ENCODE measurements around the gene SETBP1. TPM values are rescaled to one million over a fixed set of nuclear protein-coding genes. Genes with fewer than 3 reads are reported as not detected.
A peak's percentile ranks its signal among the peaks of the same experiment; 100 is the strongest.
"Not testable (repeated sequence)": the region's sequence is repeated elsewhere in the genome, so short reads cannot be mapped to it uniquely, and the experiment has no call there.

Gene SETBP1
- total and polyA plus RNA-seq, 2 of the 4 experiments (the other 2 are of a cell fraction), result 0.19 to 0.36 TPM

- H3K56ac ChIP-seq (ENCODE audit: extremely low read depth, insufficient read depth, low read length), result 0 out of 2 replicates have a peak overlapping the region, but pooled peaks have one; percentile 5
- no peak overlapping the region for H2AFZ ChIP-seq (replicated peaks; ENCODE audit: low read length, poor library complexity)
- H3K9me3 ChIP-seq (ENCODE audit: control insufficient read depth, insufficient read depth, low read length), result no peaks in the 10 kb centered on the region
- H2BK5ac ChIP-seq (ENCODE audit: low read depth, low read length, poor library complexity, severe bottlenecking), result no peak overlapping the region
- ATAC-seq (ENCODE audit: low read depth) (no peak), DNase-seq (no peak)
- H2BK15ac ChIP-seq (ENCODE audit: low read depth, low read length), result no peak overlapping the region
- dilution Hi-C loops (cut with HindIII; ENCODE audit: low sequenced_read_pairs, unreplicated experiment), result no loop called here
- H3K9ac ChIP-seq (ENCODE audit: low read depth, low read length), result no peak overlapping the region
- ChIA-PET POLR2A (ENCODE audit: unreplicated experiment) (no interaction called here), CTCF (no interaction called here)
- no peaks in the 10 kb centered on the region; the same call in 1 of the 2 replicates for H3K27me3 ChIP-seq (ENCODE audit: control insufficient read depth, insufficient read depth, low read length)
- H2BK20ac ChIP-seq (ENCODE audit: low read depth, low read length), result no peak overlapping the region
- H3K4ac ChIP-seq (ENCODE audit: low read depth, low read length), result no peak overlapping the region
- no peak overlapping the region for H3K27ac ChIP-seq (ENCODE audit: insufficient read depth, low read length)
- no peak overlapping the region for H2AK9ac ChIP-seq (replicated peaks; ENCODE audit: low read depth, low read length, poor library complexity)
- H3K79me1 ChIP-seq (ENCODE audit: low read depth in 1 of 2, low read length in 2 of 2), result no peaks in the 10 kb centered on the region
- no peaks in the 10 kb centered on the region for H3K36me3 ChIP-seq (ENCODE audit: control insufficient read depth, insufficient read depth, low read length)
- H4K20me1 ChIP-seq (ENCODE audit: insufficient read depth, low read length), result no peaks in the 10 kb centered on the region
- no peak overlapping the region for H3K4me3 ChIP-seq (ENCODE audit: insufficient read depth, low read depth, low read length)
- no CpG with 5 or more reads among the region's 3 CpGs for WGBS, 2 experiments (ENCODE audit: extremely low coverage in 2 of 2, insufficient read length in 1 of 2)
- H3K18ac ChIP-seq (ENCODE audit: low read depth, low read length), result no peak overlapping the region
- no peak overlapping the region for H4K91ac ChIP-seq (ENCODE audit: insufficient read depth, low read depth, low read length)
- no peak overlapping the region for H3K14ac ChIP-seq (replicated peaks; ENCODE audit: low read depth, low read length)
- H3K9me1 ChIP-seq (ENCODE audit: insufficient read depth, low read length), result no peaks in the 10 kb centered on the region
- H4K5ac ChIP-seq (ENCODE audit: low read depth, low read length), result no peak overlapping the region
- H3K23ac ChIP-seq (ENCODE audit: low read depth, low read length), result no peak overlapping the region
- H2BK120ac ChIP-seq (ENCODE audit: low read depth, low read length), result no peak overlapping the region
- TF ChIP-seq USF2 (IDR thresholded peaks at IDR 0.05; ENCODE audit: low read depth, low read length) (no peak), NFE2L2 (IDR thresholded peaks at IDR 0.05; ENCODE audit: low read depth, low read length) (no peak), CEBPB (IDR thresholded peaks at IDR 0.05; ENCODE audit: low read depth, low read length) (no peak), BHLHE40 (IDR thresholded peaks at IDR 0.05; ENCODE audit: low read depth, low read length) (no peak)
- BruUV-seq (replicated peaks), result no TSS peak
- no peaks in the 10 kb centered on the region; the same call in 1 of the 2 replicates for H3K4me1 ChIP-seq (ENCODE audit: control insufficient read depth, insufficient read depth, low read length)
- intact Hi-C loops (cut with micrococcal nuclease), result no loop called here
- in situ Hi-C loops (cut with MboI; ENCODE audit: low sequenced_read_pairs), result no loop called here
- no peak overlapping the region for H2AK5ac ChIP-seq (ENCODE audit: low read depth, low read length)
- H4K8ac ChIP-seq (ENCODE audit: low read depth in 2 of 2, low read length in 2 of 2), result no peak overlapping the region
- no peak overlapping the region for H3K4me2 ChIP-seq (ENCODE audit: low read depth, low read length)
Observed at GRCh38 chr18:44719519-44720060, 38.9 kb downstream of the SETBP1 start.

- H3K4me3 ChIP-seq (ENCODE audit: insufficient read depth, low read depth, low read length); H3K14ac ChIP-seq (replicated peaks; ENCODE audit: low read depth, low read length); intact Hi-C loops (cut with micrococcal nuclease); H2BK5ac ChIP-seq (ENCODE audit: low read depth, low read length, poor library complexity, severe bottlenecking); H3K9me3 ChIP-seq (ENCODE audit: control insufficient read depth, insufficient read depth, low read length); POLR2A ChIA-PET (ENCODE audit: unreplicated experiment); CTCF ChIA-PET; H3K56ac ChIP-seq (ENCODE audit: extremely low read depth, insufficient read depth, low read length); dilution Hi-C loops (cut with HindIII; ENCODE audit: low sequenced_read_pairs, unreplicated experiment); H3K27me3 ChIP-seq (ENCODE audit: control insufficient read depth, insufficient read depth, low read length); H3K23ac ChIP-seq (ENCODE audit: low read depth, low read length); H3K9me1 ChIP-seq (ENCODE audit: insufficient read depth, low read length); H2BK15ac ChIP-seq (ENCODE audit: low read depth, low read length); ATAC-seq (ENCODE audit: low read depth); H3K36me3 ChIP-seq (ENCODE audit: control insufficient read depth, insufficient read depth, low read length); H3K4me1 ChIP-seq (ENCODE audit: control insufficient read depth, insufficient read depth, low read length); BruUV-seq (replicated peaks); H2BK20ac ChIP-seq (ENCODE audit: low read depth, low read length); H3K4ac ChIP-seq (ENCODE audit: low read depth, low read length); H4K5ac ChIP-seq (ENCODE audit: low read depth, low read length); H2BK120ac ChIP-seq (ENCODE audit: low read depth, low read length); DNase-seq; H3K4me2 ChIP-seq (ENCODE audit: low read depth, low read length); H3K27ac ChIP-seq (ENCODE audit: insufficient read depth, low read length); H2AK5ac ChIP-seq (ENCODE audit: low read depth, low read length); H3K18ac ChIP-seq (ENCODE audit: low read depth, low read length); H4K8ac ChIP-seq (ENCODE audit: low read depth in 2 of 2, low read length in 2 of 2); in situ Hi-C loops (cut with MboI; ENCODE audit: low sequenced_read_pairs); H4K20me1 ChIP-seq (ENCODE audit: insufficient read depth, low read length); H3K9ac ChIP-seq (ENCODE audit: low read depth, low read length); H2AFZ ChIP-seq (replicated peaks; ENCODE audit: low read length, poor library complexity); H4K91ac ChIP-seq (ENCODE audit: insufficient read depth, low read depth, low read length); H2AK9ac ChIP-seq (replicated peaks; ENCODE audit: low read depth, low read length, poor library complexity); H3K79me1 ChIP-seq (ENCODE audit: low read depth in 1 of 2, low read length in 2 of 2): not testable (repeated sequence)
- 92% methylated on average over 1 of the region's 3 CpGs; no CpG with 5 or more reads in 1 of the 2 experiments for WGBS, 2 experiments (ENCODE audit: extremely low coverage in 2 of 2, insufficient read length in 1 of 2)
Observed at GRCh38 chr18:44721748-44722147, 41.1 kb downstream of the SETBP1 start.

Measured in IMR-90 (cell line).